Subcutaneous adipose tissue (tissue), 4 donors: Measurements from ENCODE around the gene BCL3. TPM values are rescaled to one million over a fixed set of nuclear protein-coding genes. Genes with fewer than 3 reads are reported as not detected.

Experiments used
- CTCF ChIP-seq: fragments of 450-650 bp; IDR thresholded peaks from one replicate; pipeline ENCODE4 v1.5.1; 2016; ENCODE audit warnings: low read depth, mild to moderate bottlenecking, control low read depth, antibody characterized with exemption, moderate library complexity
- total RNA-seq, 4 donors: library from RNA; depleted of rRNA; stranded (reverse); fragments of >200 nt; gene quantifications; one replicate each; pipeline ENCODE4 v1.1.0, GENCODE V29; 2016

Gene BCL3
- total RNA-seq, 4 donors from 2014 or later, result 6.3 to 13.4 (median 12.9) TPM

- no peak for TF ChIP-seq CTCF
These were observed 14.2 kb upstream of the BCL3 start for GRCh38 chr19:44734357-44734756.

- no peak for TF ChIP-seq CTCF
These were observed 13.5 kb upstream of the BCL3 start for GRCh38 chr19:44735011-44735410.

- TF ChIP-seq CTCF, result no peak
These were observed 11.1 kb upstream of the BCL3 start for GRCh38 chr19:44737238-44738071.

- TF ChIP-seq CTCF, result no peak
These were observed 10.4 kb upstream of the BCL3 start for GRCh38 chr19:44738136-44738535.

- no peak for TF ChIP-seq CTCF
These were observed 9.6 kb upstream of the BCL3 start for GRCh38 chr19:44738603-44739558.

- TF ChIP-seq CTCF, result no peak
These were observed 8.1 kb upstream of the BCL3 start for GRCh38 chr19:44740351-44740824.

GRCh38 chr19:44741258-44741731 lies 7.2 kb upstream of the BCL3 start:
- no peak for TF ChIP-seq CTCF
